Fibroblast of the aortic adventitia (primary cell): ENCODE results near the gene RABGAP1L. TPM values are rescaled to one million over a fixed set of nuclear protein-coding genes. Genes with fewer than 3 reads are reported as not detected.
"Not testable (repeated sequence)": the region's sequence is repeated elsewhere in the genome, so short reads cannot be mapped to it uniquely, and the experiment has no call there.

Source experiments
- DNase-seq: peaks from one replicate; pipeline ENCODE4 v3.0.0-alpha.2; 2010; ENCODE audit warnings: low read depth
- H3K4me3 ChIP-seq: 2 replicates; pipeline ENCODE4 v1.5.1; 2011; ENCODE audit warnings: low read depth, mild to moderate bottlenecking, control low read depth, low read length, moderate library complexity
- total RNA-seq: library from RNA; depleted of rRNA; stranded (reverse); fragments of >200 nt; gene quantifications from 2 replicates; pipeline ENCODE4 v1.2.3, GENCODE V29; 2012; ENCODE audit warnings: low replicate concordance
- TF ChIP-seq, protein P1 (sequence below): IDR thresholded peaks from 2 replicates; pipeline ENCODE4 v1.5.1; 2011; ENCODE audit warnings: mild to moderate bottlenecking, low read length, control low read depth, inconsistent platforms; ENCODE audit not compliant: insufficient read depth

The RABGAP1L gene
- total RNA-seq, 1 donor = 39.9 TPM

DNA sequence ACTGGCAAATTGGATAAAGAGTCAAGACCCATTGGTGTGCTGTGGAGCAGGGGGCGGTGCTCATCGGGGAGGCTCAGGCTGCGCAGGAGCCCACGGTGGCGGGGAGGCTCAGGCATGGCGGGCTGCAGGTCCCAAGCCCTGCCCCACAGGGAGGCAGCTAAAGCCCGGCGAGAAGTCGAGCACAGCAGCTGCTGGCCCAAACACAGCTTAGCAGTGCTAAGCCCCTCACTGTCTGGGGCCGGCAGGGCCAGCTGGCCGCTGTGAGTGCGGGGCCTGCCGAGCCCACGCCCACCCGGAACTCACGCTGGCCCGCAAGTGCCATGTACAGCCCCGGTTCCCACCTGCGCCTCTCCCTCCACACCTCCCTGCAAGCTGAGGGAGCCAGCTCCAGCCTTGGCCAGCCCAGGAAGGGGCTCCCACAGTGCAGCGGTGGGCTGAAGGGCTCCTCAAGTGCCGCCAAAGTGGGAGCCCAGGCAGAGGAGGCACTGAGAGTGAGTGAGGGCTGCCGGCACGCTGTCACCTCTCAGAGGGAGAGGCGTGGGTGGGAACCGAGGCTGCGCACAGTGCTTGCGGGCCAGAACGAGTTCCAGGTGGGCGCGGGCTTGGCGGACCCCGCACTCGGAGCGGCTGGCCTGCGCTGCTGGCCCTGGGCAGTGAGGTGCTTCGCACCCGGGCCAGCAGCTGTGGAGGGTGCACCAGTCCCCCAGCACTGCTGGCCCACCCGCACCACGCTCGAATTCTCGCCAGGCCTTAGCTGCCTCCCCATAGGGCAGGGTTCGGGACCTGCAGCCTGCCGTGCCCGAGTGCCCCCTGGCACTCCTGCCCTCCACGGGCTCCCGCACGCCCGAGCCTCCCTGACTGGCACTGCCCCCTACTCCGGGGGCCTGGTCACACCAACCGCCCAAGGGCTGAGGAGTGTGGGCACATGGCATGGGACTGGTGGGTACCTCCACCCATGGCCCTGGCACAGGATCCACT lies 551.8 kb downstream of the RABGAP1L start:
- DNase-seq = no peak
- TF ChIP-seq, protein P1, sequence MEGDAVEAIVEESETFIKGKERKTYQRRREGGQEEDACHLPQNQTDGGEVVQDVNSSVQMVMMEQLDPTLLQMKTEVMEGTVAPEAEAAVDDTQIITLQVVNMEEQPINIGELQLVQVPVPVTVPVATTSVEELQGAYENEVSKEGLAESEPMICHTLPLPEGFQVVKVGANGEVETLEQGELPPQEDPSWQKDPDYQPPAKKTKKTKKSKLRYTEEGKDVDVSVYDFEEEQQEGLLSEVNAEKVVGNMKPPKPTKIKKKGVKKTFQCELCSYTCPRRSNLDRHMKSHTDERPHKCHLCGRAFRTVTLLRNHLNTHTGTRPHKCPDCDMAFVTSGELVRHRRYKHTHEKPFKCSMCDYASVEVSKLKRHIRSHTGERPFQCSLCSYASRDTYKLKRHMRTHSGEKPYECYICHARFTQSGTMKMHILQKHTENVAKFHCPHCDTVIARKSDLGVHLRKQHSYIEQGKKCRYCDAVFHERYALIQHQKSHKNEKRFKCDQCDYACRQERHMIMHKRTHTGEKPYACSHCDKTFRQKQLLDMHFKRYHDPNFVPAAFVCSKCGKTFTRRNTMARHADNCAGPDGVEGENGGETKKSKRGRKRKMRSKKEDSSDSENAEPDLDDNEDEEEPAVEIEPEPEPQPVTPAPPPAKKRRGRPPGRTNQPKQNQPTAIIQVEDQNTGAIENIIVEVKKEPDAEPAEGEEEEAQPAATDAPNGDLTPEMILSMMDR = no peak
- no peak overlapping the region for H3K4me3 ChIP-seq

DNA sequence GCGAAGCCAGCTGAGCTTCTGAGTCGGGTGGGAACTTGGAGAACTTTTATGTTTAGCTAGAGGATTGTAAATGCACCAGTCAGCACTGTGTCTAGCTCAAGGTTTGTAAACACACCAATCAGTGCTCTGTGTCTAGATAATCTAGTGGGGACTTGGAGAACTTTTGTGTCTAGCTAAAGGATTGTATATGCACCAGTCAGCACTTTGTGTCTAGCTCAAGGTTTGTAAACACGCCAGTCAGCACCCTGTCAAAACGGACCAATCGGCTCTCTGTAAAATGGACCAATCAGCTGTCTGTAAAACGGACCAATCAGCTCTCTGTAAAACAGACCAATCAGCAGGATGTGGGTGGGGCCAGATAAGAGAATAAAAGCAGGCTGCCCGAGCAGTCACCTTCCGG lies 552.5 kb downstream of the RABGAP1L start:
- not testable (repeated sequence) for H3K4me3 ChIP-seq, DNase-seq

DNA sequence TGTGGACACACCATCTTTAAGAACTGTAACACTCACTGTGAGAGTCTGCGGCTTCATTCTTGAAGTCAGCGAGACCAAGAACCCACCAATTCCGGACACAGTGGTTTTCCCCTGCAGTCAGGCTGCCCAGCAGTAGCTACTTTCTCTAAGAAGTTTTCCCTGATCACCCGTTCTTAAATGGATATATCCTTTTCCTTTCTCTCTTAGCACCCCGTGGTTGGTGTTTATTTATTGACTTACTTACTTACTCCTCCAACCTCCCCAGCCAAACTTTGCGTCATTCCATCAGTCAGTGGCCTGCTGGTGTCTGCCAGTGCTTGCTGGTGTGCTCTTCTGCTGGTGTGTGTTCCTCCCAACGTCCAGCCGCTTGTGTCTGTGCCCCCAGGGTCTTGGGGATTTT lies 553.2 kb downstream of the RABGAP1L start:
- TF ChIP-seq, protein P1 = no peak
- H3K4me3 ChIP-seq = no peak overlapping the region
- DNase-seq = no peak

DNA sequence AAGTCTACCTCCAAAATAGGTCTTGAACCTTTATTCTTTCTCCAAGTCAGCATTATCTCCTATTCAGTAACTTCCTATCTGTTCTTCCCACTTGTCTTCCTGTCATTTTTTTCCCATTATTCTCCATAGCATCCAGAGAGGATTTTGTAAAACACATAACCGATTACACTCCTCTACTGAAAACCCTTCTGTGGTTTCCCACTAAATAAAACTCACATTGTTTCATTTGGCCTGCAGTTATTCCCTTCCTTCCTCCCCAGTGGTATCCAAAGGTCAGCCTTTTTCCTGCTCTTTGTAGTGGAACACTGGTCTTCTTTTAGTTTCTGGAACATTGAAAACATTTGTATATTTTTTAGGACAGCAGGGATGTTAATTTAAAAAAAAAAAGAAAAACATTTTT lies 554.5 kb downstream of the RABGAP1L start:
- DNase-seq = no peak
- TF ChIP-seq, protein P1 = no peak
- no peak overlapping the region for H3K4me3 ChIP-seq

DNA sequence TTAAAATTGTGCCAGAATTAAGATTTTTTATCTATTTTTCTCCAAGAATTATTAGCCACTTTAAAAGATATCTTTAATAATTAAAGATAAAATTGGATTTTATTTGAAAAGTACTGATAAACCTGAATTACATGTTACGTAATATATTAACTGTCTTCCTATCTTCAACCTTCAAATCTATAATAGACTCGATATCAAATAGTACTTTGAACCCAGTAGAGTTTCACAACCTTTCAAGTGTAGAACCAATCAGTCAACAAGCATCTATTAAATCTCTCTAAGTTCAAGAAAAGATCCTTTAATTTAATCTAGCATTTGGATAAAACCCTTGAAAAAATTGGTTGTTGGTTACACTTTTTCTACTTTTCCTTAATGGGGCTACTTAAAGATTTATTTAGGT lies 559.9 kb downstream of the RABGAP1L start:
- TF ChIP-seq, protein P1 = no peak
- H3K4me3 ChIP-seq = no peak overlapping the region
- no peak for DNase-seq

DNA sequence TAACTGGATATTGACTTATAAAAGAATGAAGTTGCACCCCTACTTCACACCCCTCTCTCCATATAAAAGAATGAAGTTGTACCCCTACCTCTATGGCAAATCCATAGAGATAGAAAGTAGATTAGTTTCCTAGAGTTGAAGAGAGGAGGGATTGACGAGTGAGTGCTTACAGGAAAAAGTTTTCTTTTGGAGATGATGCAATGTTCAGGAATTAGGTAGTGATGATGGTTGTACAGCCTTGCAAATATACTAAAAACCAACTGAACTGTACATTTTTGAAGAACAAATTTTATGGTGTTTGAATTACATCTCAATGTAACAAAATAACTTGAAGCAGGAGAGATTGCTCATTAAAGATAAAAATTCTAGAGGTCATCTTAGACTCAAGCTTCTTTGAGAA lies 561.3 kb downstream of the RABGAP1L start:
- TF ChIP-seq, protein P1 = no peak
- H3K4me3 ChIP-seq = no peak overlapping the region
- no peak for DNase-seq

DNA sequence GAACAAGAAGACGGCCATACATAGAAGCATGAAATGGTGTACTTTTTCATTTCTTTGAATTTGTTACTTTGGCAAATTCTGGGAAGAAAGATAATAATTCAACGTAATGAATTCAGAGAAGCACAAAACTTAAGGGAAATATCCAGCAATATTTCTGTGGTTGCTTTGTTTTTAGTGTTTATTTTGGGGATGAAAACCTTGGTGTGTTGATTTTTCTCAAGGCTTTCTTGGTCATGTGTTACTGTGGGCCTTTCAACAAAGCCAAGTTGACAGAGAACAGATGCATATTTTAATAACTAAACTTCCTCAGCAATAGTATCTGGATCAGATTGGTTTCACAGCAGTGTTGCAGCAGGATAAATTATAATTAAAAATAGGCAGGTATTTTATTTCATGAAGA lies 561.9 kb downstream of the RABGAP1L start:
- TF ChIP-seq, protein P1 = no peak
- no peak for DNase-seq
- H3K4me3 ChIP-seq = no peak overlapping the region
